ENCODE data around the gene RNF5. TPM values are rescaled to one million over a fixed set of nuclear protein-coding genes. Genes with fewer than 3 reads are reported as not detected.

Gene RNF5
- total and polyA plus RNA-seq, 9 of the 15 experiments (the other 6 are each of a cell fraction or from before 2014, with no cell fraction given): 62.2 to 245 (median 129) TPM

GRCh38 chr6:32149092-32149755, 29.0 kb upstream of the RNF5 start:
- Histone ChIP-seq H3K4me1 (replicated peaks in 1 of 2; ENCODE audit: control insufficient read depth in 2 of 2, insufficient read depth in 2 of 2, low read length in 2 of 2) (peaks cover 23 to 45% of the 10 kb centered on the region in 2 experiments), H3K9ac (ENCODE audit: insufficient read depth in 1 of 2, low read depth in 2 of 2, low read length in 2 of 2) (no peak overlapping the region), H2AFZ (ENCODE audit: low read depth, low read length) (no peak overlapping the region), H3K9me1 (ENCODE audit: control insufficient read depth, insufficient read depth, low read length) (no peaks in the 10 kb centered on the region), H3K4me3 (no peak overlapping the region), H3K27ac (ENCODE audit: extremely low read depth, low read depth, low read length) (no peak overlapping the region), H3K36me3 (ENCODE audit: control insufficient read depth, insufficient read depth, low read length) (no peaks in the 10 kb centered on the region), H3K9me3 (replicated peaks; ENCODE audit: control insufficient read depth, insufficient read depth, low read depth, low read length) (no peaks in the 10 kb centered on the region), H4K20me1 (replicated peaks; ENCODE audit: control insufficient read depth, insufficient read depth, low read length) (no peaks in the 10 kb centered on the region), H3K4me2 (ENCODE audit: insufficient read depth, low read length) (no peak overlapping the region), H3K79me2 (ENCODE audit: control insufficient read depth, insufficient read depth, low read length) (peaks cover 20% of the 10 kb centered on the region), H3K27me3 (ENCODE audit: control insufficient read depth in 2 of 2, insufficient read depth in 2 of 2, low read length in 2 of 2) (no peaks in the 10 kb centered on the region)
- FAIRE-seq (no peak), ATAC-seq (no peak), DNase-seq (ENCODE audit: extremely low read depth in 1 of 4, low spot score in 3 of 4) (no peak)
- intact Hi-C loops (cut with micrococcal nuclease): no loop called here
- BruUV-seq (replicated peaks): no TSS peak
- in situ Hi-C loops (cut with MboI): no loop called here
- 90% methylated on average over 31 of the region's 47 CpGs for WGBS (ENCODE audit: insufficient coverage, low coverage, missing lambda C conversion rate)
- POLR2A ChIA-PET: interaction anchor here (0.6 to 2.0 kb wide), 5 partner anchors 9 to 1531 kb away, joined by 3 to 11 read pairs (median 3); no protein-coding TSS in a partner anchor
- CTCF ChIA-PET (ENCODE audit: low intra/inter-chr PET ratio): no interaction called here
- TF ChIP-seq ZNF239 (CRISPR knock-in tag; IDR thresholded peaks at IDR 0.05) (no peak), SIRT6 (IDR thresholded peaks at IDR 0.05; ENCODE audit: low read depth, low read length) (no peak), NR4A1 (CRISPR knock-in tag; IDR thresholded peaks at IDR 0.05) (no peak), NR4A1 (tag; IDR thresholded peaks at IDR 0.05) (no peak), MNT (conservative IDR thresholded peaks at IDR 0.05) (no peak), POLR3G (IDR thresholded peaks at IDR 0.05; ENCODE audit: extremely low read depth, insufficient read length, insufficient replicate concordance) (no peak), ZBTB7A (IDR thresholded peaks at IDR 0.05; ENCODE audit: borderline replicate concordance, control insufficient read depth, low read depth, low read length) (0 out of 2 replicates have a peak, but pooled peaks have one; percentile 6), ATF3 (IDR thresholded peaks at IDR 0.05) (no peak), ATF3 (CRISPR knock-in tag; conservative IDR thresholded peaks at IDR 0.05) (no peak), OTX1 (CRISPR knock-in tag; IDR thresholded peaks at IDR 0.05) (no peak), PCBP1 (IDR thresholded peaks at IDR 0.05; ENCODE audit: low read depth, low read length, poor library complexity, severe bottlenecking) (peak; percentile 78), ZBTB43 (CRISPR knock-in tag; IDR thresholded peaks at IDR 0.05) (no peak), JUNB (CRISPR knock-in tag; conservative IDR thresholded peaks at IDR 0.05) (no peak), COPS2 (conservative IDR thresholded peaks at IDR 0.05) (no peak), POLR2A (conservative IDR thresholded peaks at IDR 0.05) (no peak), ZBTB33 (CRISPR knock-in tag; IDR thresholded peaks at IDR 0.05) (0 out of 2 replicates have a peak, but pooled peaks have one; percentile 42), XRCC4 (IDR thresholded peaks at IDR 0.05; ENCODE audit: extremely low read depth, insufficient read depth, insufficient read length) (no peak), ZC3H11A (IDR thresholded peaks at IDR 0.05; ENCODE audit: low read depth, low read length) (no peak)

All from K562 (cell line).